Erythroblast (primary cell): Measurements from ENCODE around the gene RNF112.

Experiments
- GATA1 ChIP-seq: IDR thresholded peaks from 2 replicates; pipeline ENCODE4 v1.6.1; 2011; ENCODE audit warnings: low read depth, mild to moderate bottlenecking, control low read depth, low read length, moderate library complexity
- POLR2A ChIP-seq: IDR thresholded peaks from 2 replicates; pipeline ENCODE4 v1.6.1; 2011; ENCODE audit warnings: mild to moderate bottlenecking, low read length

DNA sequence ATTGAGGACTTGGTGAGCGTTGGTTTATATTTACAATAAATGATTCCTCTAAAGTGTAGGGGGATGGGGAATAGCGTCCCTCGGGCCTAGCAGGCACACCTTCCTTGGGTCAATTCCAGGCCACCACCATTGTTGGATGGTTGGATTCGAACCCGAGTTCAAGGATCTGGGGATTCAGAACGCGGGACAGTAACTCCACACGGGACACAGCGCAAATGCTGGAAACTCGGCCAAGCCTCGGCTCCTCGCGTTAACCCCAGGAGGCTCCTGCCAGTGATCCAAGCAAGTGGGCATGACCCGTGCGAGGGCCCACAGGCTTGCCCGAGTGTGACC is 49.1 kb upstream of the RNF112 start:
- TF ChIP-seq POLR2A (no peak), GATA1 (no peak)
